ENCODE data around the gene SLC10A7. TPM values are rescaled to one million over a fixed set of nuclear protein-coding genes. Genes with fewer than 3 reads are reported as not detected.

Gene SLC10A7
- total and polyA plus RNA-seq, 12 donors: 1.7 to 27.5 (median 13.0) TPM

GRCh38 chr4:146257511-146257910 is 264.2 kb downstream of the SLC10A7 start:
- Histone ChIP-seq H3K9me3 (replicated peaks in 1 of 3) (no peaks in the 10 kb centered on the region), H3K4me1 (replicated peaks in 1 of 2) (no peaks in the 10 kb centered on the region), H3K27me3 (no peaks in the 10 kb centered on the region), H3K27ac (no peak overlapping the region), H3K4me3 (no peak overlapping the region), H3K36me3 (replicated peaks in 1 of 2) (no peaks in the 10 kb centered on the region)
- TF ChIP-seq CTCF (IDR thresholded peaks at IDR 0.05) (no peak), POLR2A (IDR thresholded peaks at IDR 0.05) (no peak)
- WGBS, 4 donors: 91 to 100% (median 92%) methylated on average over 1 of the region's 1 CpG
- no peak for DNase-seq
- intact Hi-C loops (cut with DNase I): no loop called here

GRCh38 chr4:146256328-146256727 is 265.4 kb downstream of the SLC10A7 start:
- TF ChIP-seq CTCF (IDR thresholded peaks at IDR 0.05) (no peak), POLR2A (IDR thresholded peaks at IDR 0.05) (no peak)
- no peak for DNase-seq
- no peaks in the 10 kb centered on the region for H3K9me3 ChIP-seq (replicated peaks in 1 of 3)
- no peaks in the 10 kb centered on the region for H3K4me1 ChIP-seq (replicated peaks in 1 of 2)
- H3K27ac ChIP-seq: no peak overlapping the region
- no peaks in the 10 kb centered on the region for H3K27me3 ChIP-seq
- 67 to 87% (median 80%) methylated on average over 1 of the region's 1 CpG for WGBS, 4 donors
- H3K36me3 ChIP-seq (replicated peaks in 1 of 2): no peaks in the 10 kb centered on the region
- H3K4me3 ChIP-seq: no peak overlapping the region
- intact Hi-C loops (cut with DNase I): no loop called here

- Histone ChIP-seq H3K36me3 (replicated peaks in 1 of 2) (no peaks in the 10 kb centered on the region), H3K27me3 (no peaks in the 10 kb centered on the region), H3K9me3 (replicated peaks in 1 of 3) (no peaks in the 10 kb centered on the region), H3K4me3 (no peak overlapping the region), H3K27ac (no peak overlapping the region), H3K4me1 (replicated peaks in 1 of 2) (no peaks in the 10 kb centered on the region)
- TF ChIP-seq POLR2A (IDR thresholded peaks at IDR 0.05) (no peak), CTCF (IDR thresholded peaks at IDR 0.05) (no peak)
- intact Hi-C loops (cut with DNase I): no loop called here
- no peak for DNase-seq
- WGBS, 4 donors: 47 to 59% (median 52%) methylated on average over 3 of the region's 3 CpGs
Observed at GRCh38 chr4:146255874-146256273, 265.9 kb downstream of the SLC10A7 start.

GRCh38 chr4:146255463-146255862 is 266.3 kb downstream of the SLC10A7 start:
- no peaks in the 10 kb centered on the region for H3K4me1 ChIP-seq (replicated peaks in 1 of 2)
- WGBS, 4 donors: 79 to 100% (median 89%) methylated on average over 1 of the region's 1 CpG
- no peaks in the 10 kb centered on the region for H3K36me3 ChIP-seq (replicated peaks in 1 of 2)
- intact Hi-C loops (cut with DNase I): no loop called here
- no peaks in the 10 kb centered on the region for H3K27me3 ChIP-seq
- no peaks in the 10 kb centered on the region for H3K9me3 ChIP-seq (replicated peaks in 1 of 3)
- no peak overlapping the region for H3K4me3 ChIP-seq
- DNase-seq: no peak
- TF ChIP-seq POLR2A (IDR thresholded peaks at IDR 0.05) (no peak), CTCF (IDR thresholded peaks at IDR 0.05) (peak in 1 of 6 experiments; percentile 10)
- no peak overlapping the region for H3K27ac ChIP-seq

Data from adrenal gland (tissue), 12 donors.